Ishikawa (cell line): ENCODE measurements around the gene GABRR2.
A peak's percentile ranks its signal among the peaks of the same experiment; 100 is the strongest.

ENCODE experiments used
- CEBPB ChIP-seq: IDR thresholded peaks from 2 replicates; pipeline ENCODE4 v1.6.1; 2012
- CREB1 ChIP-seq: IDR thresholded peaks from 2 replicates; pipeline ENCODE4 v1.6.1; 2012; ENCODE audit warnings: low read depth
- EGR1 ChIP-seq: IDR thresholded peaks from 2 replicates; pipeline ENCODE4 v1.6.1; 2012
- EP300 ChIP-seq: IDR thresholded peaks from 2 replicates; pipeline ENCODE4 v1.6.1; 2012; ENCODE audit warnings: borderline replicate concordance
- FOXM1 ChIP-seq: IDR thresholded peaks from 2 replicates; pipeline ENCODE4 v1.6.1; 2012; ENCODE audit warnings: low read depth, borderline replicate concordance
- NFIC ChIP-seq: IDR thresholded peaks from 2 replicates; pipeline ENCODE4 v1.6.1; 2012
- RAD21 ChIP-seq: IDR thresholded peaks from 2 replicates; pipeline ENCODE4 v1.6.1; 2012; ENCODE audit warnings: low read depth
- REST ChIP-seq: IDR thresholded peaks from 2 replicates; pipeline ENCODE4 v1.6.1; 2012; ENCODE audit warnings: low read depth, mild to moderate bottlenecking
- TAF1 ChIP-seq: IDR thresholded peaks from 2 replicates; pipeline ENCODE4 v1.6.1; 2012; ENCODE audit warnings: low read depth, mild to moderate bottlenecking
- TCF12 ChIP-seq: IDR thresholded peaks from 2 replicates; pipeline ENCODE4 v1.6.1; 2012; ENCODE audit warnings: low read depth
- TEAD4 ChIP-seq: IDR thresholded peaks from 2 replicates; pipeline ENCODE4 v1.6.1; 2012
- YY1 ChIP-seq: IDR thresholded peaks from 2 replicates; pipeline ENCODE4 v1.6.1; 2012; ENCODE audit warnings: low read depth
- ZBTB7A ChIP-seq: IDR thresholded peaks from 2 replicates; pipeline ENCODE4 v1.6.1; 2012; ENCODE audit warnings: low read depth
- TF ChIP-seq, protein P1 (sequence below): IDR thresholded peaks from 2 replicates; pipeline ENCODE4 v1.6.1; 2012
- TF ChIP-seq, protein P2 (sequence below): IDR thresholded peaks from 2 replicates; pipeline ENCODE4 v1.6.1; 2012

Gene GABRR2

GRCh38 chr6:89353118-89353556 is 38.0 kb upstream of the GABRR2 start:
- TF ChIP-seq RAD21 (no peak), TEAD4 (no peak), NFIC (no peak), CEBPB (no peak), ZBTB7A (no peak), EP300 (no peak), FOXM1 (no peak), EGR1 (no peak), REST (no peak), YY1 (no peak)
- TF ChIP-seq, protein P1, sequence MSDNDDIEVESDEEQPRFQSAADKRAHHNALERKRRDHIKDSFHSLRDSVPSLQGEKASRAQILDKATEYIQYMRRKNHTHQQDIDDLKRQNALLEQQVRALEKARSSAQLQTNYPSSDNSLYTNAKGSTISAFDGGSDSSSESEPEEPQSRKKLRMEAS: no peak

GRCh38 chr6:89352278-89353117 is 37.4 kb upstream of the GABRR2 start, which contains the start of gene UBE2J1:
TSS of gene UBE2J1 (minus strand) at chr6:89352722. CDS start at chr6:89352569, 153 bp downstream.
- TF ChIP-seq CEBPB (peak; percentile 45; the same call in 1 of the 2 replicates), EGR1 (peak; percentile 21; the same call in 1 of the 2 replicates), ZBTB7A (peak; percentile 69), TCF12 (no peak; the same call in 1 of the 2 replicates), REST (0 out of 2 replicates have a peak, but pooled peaks have one; percentile 19), EP300 (no peak), YY1 (peak; percentile 11; the same call in 1 of the 2 replicates), TAF1 (peak; percentile 76), CREB1 (peak; percentile 75), FOXM1 (no peak)
- TF ChIP-seq, protein P1: peak; percentile 69
- TF ChIP-seq, protein P2, sequence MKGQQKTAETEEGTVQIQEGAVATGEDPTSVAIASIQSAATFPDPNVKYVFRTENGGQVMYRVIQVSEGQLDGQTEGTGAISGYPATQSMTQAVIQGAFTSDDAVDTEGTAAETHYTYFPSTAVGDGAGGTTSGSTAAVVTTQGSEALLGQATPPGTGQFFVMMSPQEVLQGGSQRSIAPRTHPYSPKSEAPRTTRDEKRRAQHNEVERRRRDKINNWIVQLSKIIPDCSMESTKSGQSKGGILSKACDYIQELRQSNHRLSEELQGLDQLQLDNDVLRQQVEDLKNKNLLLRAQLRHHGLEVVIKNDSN: no peak

- TF ChIP-seq, protein P2: no peak
- no peak for TF ChIP-seq ZBTB7A
Measured at GRCh38 chr6:89351671-89352277, 36.7 kb upstream of the GABRR2 start.

DNA sequence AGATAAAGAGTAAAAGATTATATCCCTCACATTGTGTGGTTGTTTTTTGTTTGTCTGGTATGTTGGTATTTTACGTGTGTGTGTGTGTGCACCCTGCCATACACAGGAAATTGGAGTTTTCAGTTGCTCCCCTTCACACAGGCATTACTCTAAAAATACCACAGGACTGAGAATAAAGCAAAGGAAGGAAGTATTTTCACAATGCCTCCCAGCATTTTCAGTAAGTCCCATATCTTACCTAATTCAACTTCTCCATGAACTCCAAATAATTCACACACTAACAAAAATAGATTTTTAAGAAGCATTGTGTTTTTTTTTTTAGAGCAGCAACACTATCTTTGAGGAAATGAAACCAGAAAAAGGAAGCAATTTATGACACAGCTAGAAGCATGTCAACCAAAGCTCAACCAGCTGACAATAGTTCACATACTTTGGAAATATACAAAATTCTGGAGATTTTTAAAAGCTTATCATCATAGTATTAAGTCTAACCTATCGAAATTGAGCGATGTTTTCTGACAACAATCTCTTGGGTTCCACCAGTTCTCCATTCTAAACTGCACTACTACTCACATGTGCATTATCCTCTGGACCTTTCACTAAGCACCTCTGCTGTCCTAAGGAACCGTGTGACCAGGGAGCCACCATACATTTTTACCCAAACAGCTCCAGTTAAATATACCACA is 35.3 kb upstream of the GABRR2 start:
- no peak for TF ChIP-seq YY1

GRCh38 chr6:89348372-89348771 is 33.3 kb upstream of the GABRR2 start:
- TF ChIP-seq TAF1: no peak
- no peak for TF ChIP-seq RAD21
- no peak for TF ChIP-seq YY1
- TF ChIP-seq ZBTB7A: no peak
- TF ChIP-seq FOXM1: no peak
- TF ChIP-seq, protein P2: no peak
- TF ChIP-seq REST: no peak
- TF ChIP-seq TCF12: no peak
- TF ChIP-seq CEBPB: no peak
- no peak; the same call in 1 of the 2 replicates for TF ChIP-seq TEAD4
- TF ChIP-seq, protein P1: no peak
